GM18868 (cell line): ENCODE measurements around the gene DHRS7B.
A peak's percentile ranks its signal among the peaks of the same experiment; 100 is the strongest.

Source experiments
- ATAC-seq: cut with Tn5 transposase; IDR thresholded peaks from one replicate; pipeline ENCODE4 v1.9.1; 2021; ENCODE audit warnings: mild to moderate bottlenecking, moderate library complexity; ENCODE audit not compliant: unreplicated experiment

DHRS7B gene

GRCh38 chr17:21233581-21234347, 107.0 kb downstream of the DHRS7B start:
- no peak for ATAC-seq

- no peak for ATAC-seq
Observed at GRCh38 chr17:21235921-21236320, 109.2 kb downstream of the DHRS7B start.

GRCh38 chr17:21239680-21240368, 113.1 kb downstream of the DHRS7B start:
- peak; percentile 72 for ATAC-seq

- no peak for ATAC-seq
Observed at GRCh38 chr17:21240369-21241055, 113.7 kb downstream of the DHRS7B start.
